Thyroid gland (tissue), 4 donors: Measurements from ENCODE around the gene POLDIP2.

Experiments used
- POLR2A ChIP-seq, 2 donors: fragments of 450-650 bp; IDR thresholded peaks; one replicate each; pipeline ENCODE4 v1.6.1; 2017; ENCODE audit warnings: antibody characterized with exemption in 2 of 2, mild to moderate bottlenecking in 2 of 2, moderate library complexity in 1 of 2
- TF ChIP-seq, protein P1 (sequence below), 6 experiments: fragments of 200-600 bp in 3 of 6; fragments of 450-650 bp in 3 of 6; sonication (generic) in 3 of 6; IDR thresholded peaks; one replicate each; pipeline ENCODE4 v1.5.1; 2016 to 2019; ENCODE audit warnings: antibody characterized with exemption in 6 of 6, mild to moderate bottlenecking in 2 of 6, inconsistent platforms in 1 of 6, moderate library complexity in 1 of 6

DNA sequence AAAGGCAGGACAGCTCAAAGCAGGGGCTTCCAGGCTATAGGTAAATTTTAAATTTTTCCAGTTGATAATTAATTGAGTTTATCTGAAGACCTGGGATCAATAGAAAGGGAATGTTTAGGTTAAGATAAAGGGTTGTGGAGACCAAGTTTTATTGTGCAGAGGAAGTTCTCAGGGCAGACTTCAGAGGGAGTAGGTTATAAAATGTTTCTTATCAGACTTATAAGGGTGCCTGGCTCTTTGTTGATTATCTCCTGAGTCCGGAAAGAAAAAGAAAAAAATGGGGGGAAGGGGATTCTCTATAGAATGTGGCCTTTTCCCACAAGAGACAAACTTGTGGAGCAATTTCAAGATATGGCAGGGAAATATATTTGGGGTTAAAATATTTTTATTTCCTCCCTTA lies 32.8 kb upstream of the POLDIP2 start:
- TF ChIP-seq, protein P1, sequence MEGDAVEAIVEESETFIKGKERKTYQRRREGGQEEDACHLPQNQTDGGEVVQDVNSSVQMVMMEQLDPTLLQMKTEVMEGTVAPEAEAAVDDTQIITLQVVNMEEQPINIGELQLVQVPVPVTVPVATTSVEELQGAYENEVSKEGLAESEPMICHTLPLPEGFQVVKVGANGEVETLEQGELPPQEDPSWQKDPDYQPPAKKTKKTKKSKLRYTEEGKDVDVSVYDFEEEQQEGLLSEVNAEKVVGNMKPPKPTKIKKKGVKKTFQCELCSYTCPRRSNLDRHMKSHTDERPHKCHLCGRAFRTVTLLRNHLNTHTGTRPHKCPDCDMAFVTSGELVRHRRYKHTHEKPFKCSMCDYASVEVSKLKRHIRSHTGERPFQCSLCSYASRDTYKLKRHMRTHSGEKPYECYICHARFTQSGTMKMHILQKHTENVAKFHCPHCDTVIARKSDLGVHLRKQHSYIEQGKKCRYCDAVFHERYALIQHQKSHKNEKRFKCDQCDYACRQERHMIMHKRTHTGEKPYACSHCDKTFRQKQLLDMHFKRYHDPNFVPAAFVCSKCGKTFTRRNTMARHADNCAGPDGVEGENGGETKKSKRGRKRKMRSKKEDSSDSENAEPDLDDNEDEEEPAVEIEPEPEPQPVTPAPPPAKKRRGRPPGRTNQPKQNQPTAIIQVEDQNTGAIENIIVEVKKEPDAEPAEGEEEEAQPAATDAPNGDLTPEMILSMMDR (IDR thresholded peaks at IDR 0.05), result no peak
- no peak for TF ChIP-seq POLR2A (IDR thresholded peaks at IDR 0.05)
